A673 (cell line): Measurements from ENCODE around the gene CREB5. TPM values are rescaled to one million over a fixed set of nuclear protein-coding genes. Genes with fewer than 3 reads are reported as not detected.

Experiments
- BruUV-seq: library from RNA; stranded (reverse); fragments of 400-500 nt; replicated peaks from 2 replicates; lab custom pipeline; 2021; lab: Mats Ljungman, UMichigan
- CTCF ChIA-PET: fragments of 300-600 bp; sonication (Branson Sonifier 250); formaldehyde crosslinking; loops from one replicate; lab custom pipeline; 2022; ENCODE audit warnings: antibody characterized with exemption; lab: Charles Lee
- POLR2A ChIA-PET: fragments of 300-600 bp; sonication (Branson Sonifier 250); formaldehyde crosslinking; loops from one replicate; lab custom pipeline; 2022; ENCODE audit warnings: antibody characterized with exemption; ENCODE audit not compliant: low non-redundant PET; lab: Charles Lee
- DNase-seq: peaks from one replicate; pipeline ENCODE4 v3.0.0-alpha.2; 2015; ENCODE audit warnings: low spot score
- H3K27ac ChIP-seq: fragments of 200-600 bp; sonication (generic); 2 replicates; pipeline ENCODE4 v1.5.1; 2016; ENCODE audit warnings: mixed run types, low read depth, mild to moderate bottlenecking, mixed read lengths, antibody characterized with exemption, low read length; ENCODE audit not compliant: poor library complexity, severe bottlenecking
- H3K27me3 ChIP-seq: fragments of 200-600 bp; sonication (generic); replicated peaks from 2 replicates; pipeline ENCODE4 v1.6.1; 2017; ENCODE audit warnings: mixed run types, low read depth, mild to moderate bottlenecking, mixed read lengths, antibody characterized with exemption, low read length; ENCODE audit not compliant: insufficient read depth, poor library complexity
- H3K36me3 ChIP-seq: fragments of 200-600 bp; sonication (generic); 2 replicates; pipeline ENCODE4 v1.6.1; 2016; ENCODE audit warnings: mixed run types, mild to moderate bottlenecking, mixed read lengths, antibody characterized with exemption, low read length; ENCODE audit not compliant: insufficient read depth, poor library complexity, severe bottlenecking
- H3K4me1 ChIP-seq: fragments of 200-600 bp; sonication (generic); 2 replicates; pipeline ENCODE4 v1.6.1; 2017; ENCODE audit warnings: mixed run types, mild to moderate bottlenecking, mixed read lengths, antibody characterized with exemption, low read length; ENCODE audit not compliant: insufficient read depth, poor library complexity, severe bottlenecking
- H3K4me3 ChIP-seq: fragments of 200-600 bp; sonication (generic); 2 replicates; pipeline ENCODE4 v1.5.1; 2016; ENCODE audit warnings: low read depth, mixed run types, mild to moderate bottlenecking, mixed read lengths, low read length; ENCODE audit not compliant: poor library complexity, severe bottlenecking
- H3K9me3 ChIP-seq: fragments of 200-600 bp; sonication (generic); 2 replicates; pipeline ENCODE4 v1.6.1; 2016; ENCODE audit warnings: mixed run types, low read depth, mild to moderate bottlenecking, mixed read lengths, antibody characterized with exemption, low read length; ENCODE audit not compliant: poor library complexity, severe bottlenecking
- CTCF ChIP-seq: fragments of 300-800, 200-600 bp; sonication (generic); conservative IDR thresholded peaks from 2 replicates; pipeline ENCODE4 v1.5.1; 2017; ENCODE audit warnings: low read depth, mild to moderate bottlenecking, antibody characterized with exemption, low read length, moderate library complexity, mixed read lengths
- EZH2 ChIP-seq: fragments of 200-600 bp; sonication (generic); IDR thresholded peaks from 2 replicates; pipeline ENCODE4 v1.6.1; 2017; ENCODE audit warnings: borderline replicate concordance, low read depth, mild to moderate bottlenecking, mixed read lengths, antibody characterized with exemption, low read length; ENCODE audit not compliant: poor library complexity, severe bottlenecking
- intact Hi-C: fragments of 100-400 bp; cut with micrococcal nuclease; formaldehyde crosslinking; loops from one replicate; pipeline ENCODE4 v1.10.0; 2022; ENCODE audit not compliant: unreplicated experiment
- total RNA-seq: library from RNA; stranded (reverse); gene quantifications from 2 replicates; pipeline ENCODE4 v1.2.3, GENCODE V29; 2021

CREB5 gene
- total RNA-seq, 1 experiment from 2014 or later = 10.3 TPM

DNA sequence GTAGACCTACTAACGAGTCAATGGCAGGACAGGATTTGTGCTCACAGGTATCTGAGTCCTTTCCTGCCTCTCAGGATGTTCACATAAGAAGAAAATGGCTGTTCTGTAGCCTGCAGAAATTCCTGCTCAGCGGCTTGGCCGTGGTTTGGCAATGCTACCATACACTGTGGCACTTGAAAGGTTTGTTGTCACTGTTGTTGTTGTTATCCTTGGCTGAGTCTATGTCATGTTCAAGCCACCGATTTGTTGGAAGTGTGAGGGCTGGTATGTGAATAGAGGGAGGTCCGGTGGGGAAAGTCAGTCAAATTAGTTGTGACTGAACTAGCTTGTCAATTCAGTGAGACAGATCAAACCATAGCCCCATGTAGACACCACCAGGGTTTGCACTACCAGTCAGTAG, 345.9 kb downstream of the CREB5 start:
- H3K4me3 ChIP-seq = no peak overlapping the region
- H3K4me1 ChIP-seq = no peaks in the 10 kb centered on the region
- ChIA-PET POLR2A (no interaction called here), CTCF (no interaction called here)
- no peak overlapping the region for H3K27ac ChIP-seq
- no peaks in the 10 kb centered on the region for H3K9me3 ChIP-seq
- TF ChIP-seq CTCF = no peak
- TF ChIP-seq EZH2 = no peak
- no peaks in the 10 kb centered on the region for H3K27me3 ChIP-seq
- no peaks in the 10 kb centered on the region for H3K36me3 ChIP-seq
- intact Hi-C loops = no loop called here
- BruUV-seq = no TSS peak
- no peak for DNase-seq

DNA sequence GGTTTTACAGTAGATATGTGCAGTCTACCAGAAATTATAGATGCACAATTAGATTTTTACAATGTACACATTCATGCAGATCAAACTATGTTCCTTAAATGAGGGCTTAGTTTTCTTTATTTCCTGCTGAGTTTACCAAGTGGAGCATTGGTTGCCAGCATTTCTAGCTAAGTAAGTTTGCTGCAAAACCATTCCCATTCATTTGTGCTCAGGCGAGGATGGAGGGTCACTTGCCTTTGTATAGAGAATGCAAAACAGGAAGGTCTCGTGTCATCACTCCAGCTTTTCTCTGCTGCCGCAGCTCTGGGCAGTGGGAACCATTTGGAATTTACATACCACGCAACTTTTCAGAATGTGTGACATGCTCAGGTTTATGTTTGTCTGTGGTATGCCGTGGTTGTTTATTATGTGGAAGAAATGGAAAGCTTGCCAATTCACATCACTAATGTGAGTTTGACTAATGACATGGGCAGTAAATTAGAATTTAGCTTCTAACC, 347.2 kb downstream of the CREB5 start:
- Histone ChIP-seq H3K4me3 (no peak overlapping the region), H3K36me3 (no peaks in the 10 kb centered on the region), H3K27me3 (no peaks in the 10 kb centered on the region), H3K27ac (no peak overlapping the region), H3K9me3 (no peaks in the 10 kb centered on the region), H3K4me1 (no peaks in the 10 kb centered on the region)
- intact Hi-C loops = no loop called here
- no TSS peak for BruUV-seq
- no peak for DNase-seq
- ChIA-PET POLR2A (no interaction called here), CTCF (no interaction called here)
- TF ChIP-seq EZH2 = no peak
- no peak for TF ChIP-seq CTCF

GRCh38 chr7:28761505-28761904, 349.2 kb downstream of the CREB5 start:
- H3K9me3 ChIP-seq = no peaks in the 10 kb centered on the region
- no peak overlapping the region for H3K27ac ChIP-seq
- H3K36me3 ChIP-seq = no peaks in the 10 kb centered on the region
- DNase-seq = no peak
- no peaks in the 10 kb centered on the region for H3K4me1 ChIP-seq
- POLR2A ChIA-PET = interaction anchor here (0.6 kb wide), 1 partner anchor 403 kb away, joined by 3 read pairs; no protein-coding TSS in a partner anchor
- no TSS peak for BruUV-seq
- H3K4me3 ChIP-seq = no peak overlapping the region
- intact Hi-C loops = no loop called here
- CTCF ChIA-PET = no interaction called here
- H3K27me3 ChIP-seq = no peaks in the 10 kb centered on the region
- TF ChIP-seq CTCF (no peak), EZH2 (no peak)
